T-cell (primary cell): ENCODE results near the gene TNS1. TPM values are rescaled to one million over a fixed set of nuclear protein-coding genes. Genes with fewer than 3 reads are reported as not detected.

Source experiments
- ATAC-seq, 4 experiments: fragments of 200-7000 bp in 3 of 4; fragments of 150-1000 bp in 1 of 4; cut with Tn5 transposase; replicated peaks in 1 of 4; 1 replicate in 3 of 4; 2 replicates in 1 of 4; pipeline ENCODE4 v1.10.0; 2021; ENCODE audit warnings: moderate library complexity in 3 of 4, mild to moderate bottlenecking in 2 of 4, moderate number of reproducible peaks in 1 of 4
- CTCF ChIA-PET, 2 donors: fragments of 300-600 bp; sonication (Branson Sonifier 250); formaldehyde crosslinking; loops; one replicate each; lab custom pipeline; 2022; ENCODE audit warnings: antibody characterized with exemption in 2 of 2; lab: Charles Lee
- POLR2A ChIA-PET, 2 donors: fragments of 300-600 bp; sonication (Branson Sonifier 250); formaldehyde crosslinking; loops; one replicate each; lab custom pipeline; 2022; ENCODE audit warnings: antibody characterized with exemption in 2 of 2; lab: Charles Lee
- DNase-seq, 35 experiments: peaks; one replicate each; pipeline versions ENCODE4 v3.0.0 to v3.0.0-alpha.2; 2013 to 2023
- H3K27ac ChIP-seq: one replicate; pipeline ENCODE4 v1.5.1; 2013; ENCODE audit warnings: low read length
- H3K27me3 ChIP-seq, 2 experiments: replicated peaks in 1 of 2; 1 replicate in 1 of 2; 2 replicates in 1 of 2; pipeline versions ENCODE4 v1.6.1 to v1.7.0; 2013; ENCODE audit warnings: low read length in 1 of 2, mixed read lengths in 1 of 2; ENCODE audit not compliant: control insufficient read depth in 2 of 2, insufficient read depth in 2 of 2; ENCODE audit errors: extremely low read depth in 1 of 2
- H3K36me3 ChIP-seq, 2 donors: 1 replicate in 1 of 2; 2 replicates in 1 of 2; pipeline versions ENCODE4 v1.6.1 to v1.7.0; 2013; ENCODE audit warnings: low read length in 1 of 2; ENCODE audit not compliant: control insufficient read depth in 2 of 2, insufficient read depth in 1 of 2; ENCODE audit errors: extremely low read depth in 1 of 2
- H3K4me1 ChIP-seq, 2 experiments: 1 replicate in 1 of 2; 2 replicates in 1 of 2; pipeline versions ENCODE4 v1.6.1 to v1.7.0; 2013; ENCODE audit warnings: low read length in 2 of 2, mixed read lengths in 1 of 2; ENCODE audit not compliant: insufficient read depth in 2 of 2, control insufficient read depth in 1 of 2; ENCODE audit errors: extremely low read depth in 1 of 2
- H3K4me3 ChIP-seq, 2 donors: 1 replicate in 1 of 2; 2 replicates in 1 of 2; pipeline versions ENCODE4 v1.5.1 to v1.7.0; 2013; ENCODE audit warnings: mild to moderate bottlenecking in 2 of 2, low read length in 1 of 2, moderate library complexity in 1 of 2; ENCODE audit not compliant: control insufficient read depth in 1 of 2; ENCODE audit errors: extremely low read depth in 1 of 2
- H3K9me3 ChIP-seq: 2 replicates; pipeline ENCODE4 v1.7.0; 2013
- H3K27ac Mint-ChIP-seq, 2 donors: one replicate each; pipeline ENCODE4 v1.8.0; 2020 to 2021; ENCODE audit warnings: mild to moderate bottlenecking in 2 of 2, mixed read lengths in 2 of 2
- H3K27me3 Mint-ChIP-seq, 2 donors: one replicate each; pipeline ENCODE4 v1.8.0; 2021 to 2022; ENCODE audit warnings: mixed read lengths in 2 of 2
- H3K36me3 Mint-ChIP-seq: one replicate; pipeline ENCODE4 v1.8.0; 2021; ENCODE audit warnings: mixed read lengths
- H3K4me1 Mint-ChIP-seq, 3 donors: one replicate each; pipeline ENCODE4 v1.8.0; 2020 to 2022; ENCODE audit warnings: mixed read lengths in 3 of 3, mild to moderate bottlenecking in 1 of 3
- H3K4me3 Mint-ChIP-seq, 3 donors: one replicate each; pipeline ENCODE4 v1.8.0; 2020 to 2022; ENCODE audit warnings: mild to moderate bottlenecking in 3 of 3, mixed read lengths in 3 of 3, moderate library complexity in 3 of 3
- H3K9me3 Mint-ChIP-seq, 3 donors: one replicate each; pipeline ENCODE4 v1.8.0; 2020 to 2022; ENCODE audit warnings: mixed read lengths in 3 of 3
- WGBS: methylation state at CpG from one replicate; pipeline ENCODE4 v1.1.5; 2013; ENCODE audit warnings: missing lambda C conversion rate; ENCODE audit not compliant: insufficient coverage; 5-methylcytosine and 5-hydroxymethylcytosine counted together
- total RNA-seq, 35 experiments: library from RNA in 6 of 35; stranded (reverse) in 6 of 35; fragments of 120-200 nt in 1 of 35; gene quantifications; one replicate each; pipeline versions ENCODE4 v1.2.1 to v1.2.4 and lab custom pipeline; 2013 to 2026

Gene TNS1
- total RNA-seq, 5 donors from 2014 or later (not counting 1 experiment from before 2014, with no cell fraction given): 0.28 to 2.1 (median 1.3) TPM

GRCh38 chr2:217861334-217861877 is 141.4 kb downstream of the TNS1 start:
- Histone ChIP-seq H3K4me3 (no peak overlapping the region), H3K4me1 (no peaks in the 10 kb centered on the region), H3K27ac (no peak overlapping the region), H3K9me3 (no peaks in the 10 kb centered on the region), H3K36me3 (no peaks in the 10 kb centered on the region), H3K27me3 (peaks cover 0 to 11% of the 10 kb centered on the region in 2 experiments)
- peaks cover 0 to 2% (median 0%) of the 10 kb centered on the region in 3 donors for H3K4me1 Mint-ChIP-seq
- DNase-seq (no peak), ATAC-seq (no peak)
- no peak overlapping the region for H3K4me3 Mint-ChIP-seq
- ChIA-PET POLR2A (no interaction called here), CTCF (no interaction called here)
- H3K9me3 Mint-ChIP-seq: no peaks in the 10 kb centered on the region
- H3K36me3 Mint-ChIP-seq: no peaks in the 10 kb centered on the region
- WGBS: 75% methylated on average over 5 of the region's 5 CpGs
- no peak overlapping the region for H3K27ac Mint-ChIP-seq
- H3K27me3 Mint-ChIP-seq: peaks cover 0 to 4% of the 10 kb centered on the region in 2 donors

GRCh38 chr2:217859926-217860325 is 142.9 kb downstream of the TNS1 start:
- H3K9me3 Mint-ChIP-seq: no peaks in the 10 kb centered on the region

GRCh38 chr2:217858519-217859491 is 144.0 kb downstream of the TNS1 start:
- WGBS: 71% methylated on average over 4 of the region's 11 CpGs
- ATAC-seq: no peak
- CTCF ChIA-PET: no interaction called here
- H3K4me3 Mint-ChIP-seq: no peak overlapping the region
- Histone ChIP-seq H3K4me1 (no peaks in the 10 kb centered on the region), H3K36me3 (no peaks in the 10 kb centered on the region), H3K27me3 (peaks cover 0 to 21% of the 10 kb centered on the region in 2 experiments), H3K9me3 (no peaks in the 10 kb centered on the region), H3K4me3 (no peak overlapping the region), H3K27ac (no peak overlapping the region)
- H3K4me1 Mint-ChIP-seq: no peaks in the 10 kb centered on the region
- no peak for DNase-seq
- no peaks in the 10 kb centered on the region for H3K9me3 Mint-ChIP-seq
- peaks cover 4 to 5% of the 10 kb centered on the region in 2 donors for H3K27me3 Mint-ChIP-seq
- no peaks in the 10 kb centered on the region for H3K36me3 Mint-ChIP-seq
- H3K27ac Mint-ChIP-seq: no peak overlapping the region
- POLR2A ChIA-PET: interaction anchor here in 1 of 2 donors (0.6 kb wide), 1 partner anchor 9 kb away, joined by 4 read pairs; no protein-coding TSS in a partner anchor

More at GRCh38 chr2:217859926-217860325, 142.9 kb downstream of the TNS1 start:
- ATAC-seq: no peak
- no peak overlapping the region for H3K27ac Mint-ChIP-seq
- ChIA-PET CTCF (no interaction called here), POLR2A (no interaction called here)
- H3K4me3 ChIP-seq: no peak overlapping the region
- DNase-seq: no peak
- H3K36me3 Mint-ChIP-seq: no peaks in the 10 kb centered on the region
- no peaks in the 10 kb centered on the region for H3K4me1 ChIP-seq
- 75% methylated on average over 3 of the region's 5 CpGs for WGBS
- no peak overlapping the region for H3K27ac ChIP-seq
- H3K36me3 ChIP-seq: no peaks in the 10 kb centered on the region
- H3K27me3 Mint-ChIP-seq: peaks cover 4 to 5% of the 10 kb centered on the region in 2 donors
- H3K27me3 ChIP-seq: peaks cover 0 to 16% of the 10 kb centered on the region in 2 experiments
- no peak overlapping the region for H3K4me3 Mint-ChIP-seq
- H3K9me3 ChIP-seq: no peaks in the 10 kb centered on the region
- H3K4me1 Mint-ChIP-seq: no peaks in the 10 kb centered on the region

GRCh38 chr2:217857624-217858506 is 144.9 kb downstream of the TNS1 start:
- no peak for DNase-seq
- Histone ChIP-seq H3K27ac (no peak overlapping the region), H3K9me3 (no peaks in the 10 kb centered on the region), H3K4me1 (no peaks in the 10 kb centered on the region), H3K4me3 (no peak overlapping the region), H3K27me3 (peaks cover 0 to 20% of the 10 kb centered on the region in 2 experiments), H3K36me3 (no peaks in the 10 kb centered on the region)
- ChIA-PET POLR2A (interaction anchor here in 1 of 2 donors (0.6 kb wide), 1 partner anchor 8 kb away, joined by 4 read pairs; no protein-coding TSS in a partner anchor), CTCF (interaction anchor here in 1 of 2 donors (0.5 to 0.6 kb wide), 2 partner anchors 25 to 127 kb away, joined by 3 to 4 read pairs; no protein-coding TSS in a partner anchor)
- Mint-ChIP-seq H3K27ac (no peak overlapping the region), H3K27me3 (peaks cover 4 to 5% of the 10 kb centered on the region in 2 donors), H3K9me3 (no peaks in the 10 kb centered on the region), H3K4me3 (no peak overlapping the region), H3K36me3 (no peaks in the 10 kb centered on the region), H3K4me1 (no peaks in the 10 kb centered on the region)
- no peak for ATAC-seq
- WGBS: 79% methylated on average over 16 of the region's 20 CpGs

- H3K4me1 Mint-ChIP-seq: no peaks in the 10 kb centered on the region
- Histone ChIP-seq H3K27ac (no peak overlapping the region), H3K9me3 (no peaks in the 10 kb centered on the region), H3K4me1 (no peaks in the 10 kb centered on the region), H3K27me3 (peaks cover 0 to 18% of the 10 kb centered on the region in 2 experiments), H3K36me3 (no peaks in the 10 kb centered on the region), H3K4me3 (no peak overlapping the region)
- H3K4me3 Mint-ChIP-seq: no peak overlapping the region
- 67% methylated on average over 1 of the region's 4 CpGs for WGBS
- POLR2A ChIA-PET: no interaction called here
- no peaks in the 10 kb centered on the region for H3K36me3 Mint-ChIP-seq
- no peaks in the 10 kb centered on the region for H3K9me3 Mint-ChIP-seq
- no peak for DNase-seq
- no peak overlapping the region for H3K27ac Mint-ChIP-seq
- no peak for ATAC-seq
- CTCF ChIA-PET: no interaction called here
- peaks cover 4 to 5% of the 10 kb centered on the region in 2 donors for H3K27me3 Mint-ChIP-seq
Observed at GRCh38 chr2:217856871-217857270, 145.9 kb downstream of the TNS1 start.

GRCh38 chr2:217856159-217856558 is 146.6 kb downstream of the TNS1 start:
- ATAC-seq (peak in 1 of 4 experiments; percentile 12), DNase-seq (no peak)
- Mint-ChIP-seq H3K9me3 (no peaks in the 10 kb centered on the region), H3K27ac (no peak overlapping the region), H3K27me3 (peaks cover 4 to 10% of the 10 kb centered on the region in 2 donors), H3K36me3 (no peaks in the 10 kb centered on the region), H3K4me3 (no peak overlapping the region), H3K4me1 (no peaks in the 10 kb centered on the region)
- H3K4me3 ChIP-seq: no peak overlapping the region
- 76% methylated on average over 5 of the region's 6 CpGs for WGBS
- no peak overlapping the region for H3K27ac ChIP-seq
- no peaks in the 10 kb centered on the region for H3K9me3 ChIP-seq
- no peaks in the 10 kb centered on the region for H3K36me3 ChIP-seq
- H3K27me3 ChIP-seq: peaks cover 0 to 18% of the 10 kb centered on the region in 2 experiments
- POLR2A ChIA-PET: no interaction called here
- H3K4me1 ChIP-seq: no peaks in the 10 kb centered on the region
- CTCF ChIA-PET: no interaction called here
